GM18909 (cell line): ENCODE results near the gene POLR2J3.
"Not testable (repeated sequence)": the region's sequence is repeated elsewhere in the genome, so short reads cannot be mapped to it uniquely, and the experiment has no call there.

ENCODE experiments used
- ATAC-seq: cut with Tn5 transposase; IDR thresholded peaks from one replicate; pipeline ENCODE4 v1.9.1; 2021; ENCODE audit warnings: mild to moderate bottlenecking; ENCODE audit not compliant: unreplicated experiment, poor library complexity

The POLR2J3 gene

GRCh38 chr7:102572261-102573239 is at the start of gene POLR2J3:
Gene POLR2J3, minus strand, starts transcription at chr7:102572583. Its CDS starts 62 bp downstream, at chr7:102572521.
- peak; percentile 88 for ATAC-seq

- ATAC-seq = not testable (repeated sequence)
Measured at GRCh38 chr7:102618122-102618521, 45.7 kb upstream of the POLR2J3 start.

- peak; percentile 65 for ATAC-seq
Measured at GRCh38 chr7:102616507-102617125, 44.2 kb upstream of the POLR2J3 start, which contains the start of gene RASA4. Gene RASA4, minus strand, starts transcription at chr7:102616756. Its CDS starts 67 bp downstream, at chr7:102616689.

GRCh38 chr7:102615930-102616329 is 43.5 kb upstream of the POLR2J3 start:
- ATAC-seq = not testable (repeated sequence)

GRCh38 chr7:102614873-102615272 is 42.5 kb upstream of the POLR2J3 start:
- ATAC-seq = not testable (repeated sequence)

GRCh38 chr7:102614346-102614697 is 41.9 kb upstream of the POLR2J3 start:
- peak; percentile 28 for ATAC-seq

GRCh38 chr7:102613575-102614345 is 41.4 kb upstream of the POLR2J3 start:
- ATAC-seq = peak; percentile 70

- ATAC-seq = not testable (repeated sequence)
Measured at GRCh38 chr7:102611675-102612325, 39.4 kb upstream of the POLR2J3 start.

- ATAC-seq = peak; percentile 52
Measured at GRCh38 chr7:102611013-102611674, 38.8 kb upstream of the POLR2J3 start.

- not testable (repeated sequence) for ATAC-seq
Measured at GRCh38 chr7:102610441-102610840, 38.1 kb upstream of the POLR2J3 start.

- not testable (repeated sequence) for ATAC-seq
Measured at GRCh38 chr7:102609734-102610133, 37.4 kb upstream of the POLR2J3 start.

GRCh38 chr7:102606848-102607247 is 34.5 kb upstream of the POLR2J3 start:
- ATAC-seq = not testable (repeated sequence)

- ATAC-seq = not testable (repeated sequence)
Measured at GRCh38 chr7:102604431-102605145, 32.2 kb upstream of the POLR2J3 start.

GRCh38 chr7:102602317-102602716 is 29.9 kb upstream of the POLR2J3 start:
- ATAC-seq = not testable (repeated sequence)

- not testable (repeated sequence) for ATAC-seq
Measured at GRCh38 chr7:102599699-102600098, 27.3 kb upstream of the POLR2J3 start.

GRCh38 chr7:102596036-102596435 is 23.7 kb upstream of the POLR2J3 start:
- not testable (repeated sequence) for ATAC-seq

- ATAC-seq = peak; percentile 67
Measured at GRCh38 chr7:102593637-102594334, 21.4 kb upstream of the POLR2J3 start.

- ATAC-seq = peak; percentile 65
Measured at GRCh38 chr7:102592477-102593019, 20.2 kb upstream of the POLR2J3 start.
